Right renal pelvis (tissue), 4 donors: ENCODE results near the gene IL21R. TPM values are rescaled to one million over a fixed set of nuclear protein-coding genes. Genes with fewer than 3 reads are reported as not detected.

ENCODE experiments used
- polyA plus RNA-seq, 4 donors: library from polyadenylated mRNA; unstranded; fragments of 120-200 nt; gene quantifications; one replicate each; pipeline ENCODE4 v1.2.1, GENCODE V29; 2013; ENCODE audit not compliant: insufficient read length in 4 of 4

The IL21R gene
- polyA plus RNA-seq, 4 donors, result 0.11 to 0.19 (median 0.15) TPM

Other genes with a start within 250 kb of the IL21R start
- gene KDM8, start 198.6 kb upstream of the IL21R start, polyA plus RNA-seq, result 10 to 100 TPM in 1 of 4 donors, 1 to 10 TPM in 3; 7.8 to 10.1 (median 9.0) TPM
- 10 to 100 TPM; 80.0 to 96.3 (median 82.3) TPM for gene NSMCE1, start 133.4 kb upstream of the IL21R start, polyA plus RNA-seq
- 10 to 100 TPM; 13.7 to 19.5 (median 17.9) TPM for gene IL4R, start 88.2 kb upstream of the IL21R start, polyA plus RNA-seq
- gene GTF3C1, start 147.7 kb downstream of the IL21R start, polyA plus RNA-seq, result 100 to 1,000 TPM in 1 of 4 donors, 10 to 100 TPM in 3; 72.6 to 100 (median 81.6) TPM
- gene KATNIP, start 148.0 kb downstream of the IL21R start, polyA plus RNA-seq, result 10 to 100 TPM; 20.8 to 25.9 (median 22.0) TPM